GM12801 (cell line): Measurements from ENCODE around the gene EVPL.

Experiments used
- CTCF ChIP-seq: IDR thresholded peaks from one replicate; pipeline ENCODE4 v1.5.1; 2011; ENCODE audit warnings: control low read depth; ENCODE audit not compliant: insufficient read length; ENCODE audit errors: extremely low read depth

EVPL gene

DNA sequence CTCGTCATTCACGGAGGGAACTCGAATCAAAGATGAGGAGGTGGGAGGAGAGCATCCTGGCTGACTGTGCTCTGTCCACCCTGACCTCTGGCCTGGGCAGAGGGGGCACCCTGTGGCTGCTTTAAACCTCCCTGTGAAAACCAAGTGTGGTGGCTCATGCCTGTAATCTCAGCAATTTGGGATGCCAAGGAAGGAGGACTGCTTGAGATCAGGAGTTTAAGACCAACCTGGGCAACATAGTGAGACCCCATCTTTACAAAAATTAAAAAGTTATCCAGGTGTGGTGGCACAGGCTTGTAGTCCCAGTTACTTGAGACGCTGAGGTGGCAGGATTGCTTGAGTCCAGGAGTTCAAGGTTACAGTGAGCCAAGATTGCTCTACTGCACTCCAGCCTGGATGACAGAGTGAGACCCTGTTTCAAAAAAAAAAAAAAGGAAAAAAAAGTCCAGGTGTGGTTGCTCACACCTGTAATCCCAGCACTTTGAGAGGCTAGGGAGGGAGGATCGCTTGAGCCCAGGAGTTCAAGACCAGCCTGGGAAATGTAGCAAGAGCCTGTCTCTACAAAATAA, 32.2 kb downstream of the EVPL start:
- TF ChIP-seq CTCF = no peak

DNA sequence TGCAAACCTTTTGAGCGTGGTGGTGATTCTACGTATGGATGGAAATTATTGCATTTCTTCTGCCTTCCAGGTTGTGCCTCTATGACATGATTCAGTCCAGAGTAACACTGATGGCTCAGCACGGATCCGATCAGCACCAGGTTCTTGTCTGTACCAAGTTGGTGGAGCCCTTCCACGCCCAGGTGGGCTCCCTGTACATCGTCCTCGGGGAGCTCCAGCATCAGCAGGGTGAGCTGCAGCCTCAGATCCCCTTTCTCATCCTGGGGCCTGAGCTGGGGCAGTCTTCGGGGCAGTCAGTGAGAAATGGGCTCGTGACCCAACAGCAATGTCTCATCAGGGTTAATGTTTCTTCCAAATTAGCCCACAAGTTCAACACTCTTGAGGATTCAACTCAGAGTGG, 35.7 kb downstream of the EVPL start:
- no peak for TF ChIP-seq CTCF

GRCh38 chr17:75987041-75987440, 40.1 kb downstream of the EVPL start:
- TF ChIP-seq CTCF = no peak

- TF ChIP-seq CTCF = no peak
Observed at GRCh38 chr17:75985986-75986385, 41.1 kb downstream of the EVPL start.

DNA sequence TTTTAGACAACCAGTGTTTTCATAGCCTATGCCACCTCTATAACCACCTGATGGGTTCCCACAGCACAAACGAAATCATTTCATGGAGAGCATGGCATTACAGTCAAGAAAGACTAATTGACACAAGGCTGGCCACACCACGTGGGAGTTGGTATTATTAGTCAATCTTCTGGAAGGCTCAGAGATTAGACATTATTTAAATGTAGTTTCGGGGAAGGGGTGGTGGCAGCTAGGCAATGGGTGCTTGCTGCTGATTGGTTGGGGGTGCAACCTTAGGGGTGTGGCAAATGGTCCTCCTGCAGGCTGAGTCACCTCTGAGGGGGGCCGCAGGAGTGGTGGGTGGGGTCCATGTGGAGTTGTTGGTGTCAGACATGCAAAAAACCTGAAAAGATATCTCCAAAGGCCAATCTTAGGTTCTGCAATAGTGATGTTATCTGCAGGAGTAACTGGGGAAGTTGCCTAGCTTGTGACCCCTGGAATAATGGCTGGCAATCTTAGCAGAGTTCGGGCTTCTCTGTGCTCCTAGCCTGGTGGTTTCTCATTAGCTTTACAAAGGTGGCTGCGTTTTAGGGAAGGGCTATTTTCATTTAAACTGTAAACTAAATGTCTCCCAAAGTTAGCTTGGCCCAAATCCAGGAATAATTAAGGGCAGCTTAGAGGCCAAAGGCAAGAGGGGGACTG, 43.5 kb downstream of the EVPL start:
- TF ChIP-seq CTCF = no peak

DNA sequence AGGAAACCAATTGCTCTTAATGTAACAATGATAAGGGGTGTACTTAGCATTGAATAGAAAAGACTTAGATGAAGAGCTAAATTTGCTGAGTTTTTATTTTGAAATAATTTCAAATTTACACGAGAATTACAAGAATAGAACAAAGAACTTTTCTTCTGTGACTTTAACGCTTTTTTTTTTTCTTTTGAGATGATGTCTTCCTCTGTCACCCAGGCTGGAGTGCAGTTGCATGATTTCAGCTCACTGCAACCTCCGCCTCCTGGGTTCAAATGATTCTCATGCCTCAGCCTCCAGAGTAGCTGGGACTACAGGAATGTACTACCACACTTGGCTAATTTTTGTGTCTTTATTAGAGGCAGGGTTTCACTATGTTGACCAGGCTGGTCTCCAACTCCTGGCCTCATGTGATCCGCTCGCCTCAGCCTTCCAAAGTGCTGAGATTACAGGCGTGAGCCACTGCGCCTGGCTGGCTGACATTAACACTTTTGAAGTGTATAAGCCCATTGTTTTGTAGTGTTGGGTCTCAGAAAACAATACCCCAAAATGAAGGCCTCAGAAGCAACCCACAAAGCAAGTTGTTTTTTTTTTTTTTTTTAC, 46.0 kb downstream of the EVPL start:
- TF ChIP-seq CTCF = no peak

GRCh38 chr17:75980188-75981018, 46.7 kb downstream of the EVPL start:
- no peak for TF ChIP-seq CTCF
